ENCODE results near the gene ARHGAP15.

GRCh38 chr2:143730155-143730952 lies 601.1 kb downstream of the ARHGAP15 start:
- no peak for TF ChIP-seq ZNF274 (IDR thresholded peaks at IDR 0.05; ENCODE audit: low read depth, low read length)
- TF ChIP-seq YY1 (IDR thresholded peaks at IDR 0.05; ENCODE audit: insufficient read depth, insufficient read length): no peak

All from NT2/D1 (cell line).